K562 (cell line): ENCODE measurements around the gene HEMK1. TPM values are rescaled to one million over a fixed set of nuclear protein-coding genes. Genes with fewer than 3 reads are reported as not detected.

Source experiments
- ARID1B ChIP-seq: fragments of 450-650 bp; IDR thresholded peaks from 2 replicates; pipeline ENCODE4 v1.6.1; 2016; ENCODE audit warnings: antibody characterized with exemption, mild to moderate bottlenecking, inconsistent platforms
- BCOR ChIP-seq: fragments of 450-650 bp; IDR thresholded peaks from 2 replicates; pipeline ENCODE4 v1.6.1; 2016
- CSDE1 ChIP-seq, 2 experiments: fragments of 450-650 bp; IDR thresholded peaks; 2 replicates each; pipeline ENCODE4 v1.6.1; 2016; ENCODE audit warnings: mild to moderate bottlenecking in 1 of 2
- ESRRA ChIP-seq: fragments of 450-650 bp; IDR thresholded peaks from 2 replicates; pipeline ENCODE4 v1.6.1; 2014; ENCODE audit warnings: low read depth, mild to moderate bottlenecking, moderate library complexity, borderline replicate concordance
- HDAC2 ChIP-seq: fragments of 450-650 bp; IDR thresholded peaks from 2 replicates; pipeline ENCODE4 v1.6.1; 2016; ENCODE audit warnings: mild to moderate bottlenecking
- HMBOX1 ChIP-seq: sonication (generic); IDR thresholded peaks from 2 replicates; pipeline ENCODE4 v1.6.1; 2016
- MLLT1 ChIP-seq, 2 experiments: fragments of 450-650 bp; IDR thresholded peaks; 2 replicates each; pipeline ENCODE4 v1.6.1; 2016
- NFIX ChIP-seq: fragments of 250-450 bp; sonication (Bioruptor Pico); IDR thresholded peaks from 2 replicates; pipeline ENCODE4 v1.4.0; 2020; ENCODE audit warnings: low read depth, mild to moderate bottlenecking, moderate library complexity
- PHB ChIP-seq: fragments of 250-450 bp; sonication (Bioruptor Pico); IDR thresholded peaks from 2 replicates; pipeline ENCODE4 v1.5.0; 2021
- RAD21 ChIP-seq, 2 experiments: fragments of 250-450 bp in 1 of 2; fragments of 450-650 bp in 1 of 2; sonication (Bioruptor Pico) in 1 of 2; formaldehyde crosslinking in 1 of 2; IDR thresholded peaks in 1 of 2; conservative IDR thresholded peaks in 1 of 2; 2 replicates each; pipeline versions ENCODE4 v1.4.0 to v1.8.0; 2020 to 2022; ENCODE audit warnings: mild to moderate bottlenecking in 2 of 2, moderate library complexity in 1 of 2
- RBFOX2 ChIP-seq: fragments of 200-400 bp; formaldehyde crosslinking; IDR thresholded peaks from 2 replicates; pipeline ENCODE4 v1.6.1; 2017; ENCODE audit warnings: low read depth, mild to moderate bottlenecking, low read length, moderate library complexity
- RBM25 ChIP-seq: fragments of 200-400 bp; formaldehyde crosslinking; IDR thresholded peaks from 2 replicates; pipeline ENCODE4 v1.6.1; 2018; ENCODE audit warnings: low read length, low read depth, moderate library complexity; ENCODE audit not compliant: severe bottlenecking
- SMAD1 ChIP-seq: fragments of 150-350 bp; IDR thresholded peaks from 2 replicates; pipeline ENCODE4 v1.6.1; 2014; ENCODE audit warnings: low read length, low read depth; ENCODE audit not compliant: partially characterized antibody
- SRF ChIP-seq, 2 experiments: fragments of 250-450, 450-650 bp in 1 of 2; sonication (Bioruptor Pico) in 1 of 2; sonication (generic) in 1 of 2; formaldehyde crosslinking; IDR thresholded peaks; 2 replicates each; pipeline versions ENCODE4 v1.5.0 to v1.5.1; 2020 to 2022; ENCODE audit warnings: mild to moderate bottlenecking in 1 of 2, missing genetic modification reagents in 1 of 2
- TBL1XR1 ChIP-seq, 2 experiments: IDR thresholded peaks; 2 replicates each; pipeline ENCODE4 v1.6.1; 2012; ENCODE audit warnings: improper control_type of control experiment in 2 of 2, low read length in 2 of 2, mild to moderate bottlenecking in 1 of 2
- VEZF1 ChIP-seq: fragments of 200-800 bp; sonication (Bioruptor generic); IDR thresholded peaks from 2 replicates; pipeline ENCODE4 v1.6.1; 2017; ENCODE audit warnings: missing genetic modification characterization, missing compliant biosample characterization
- ZNF263 ChIP-seq: sonication (generic); formaldehyde crosslinking; IDR thresholded peaks from 2 replicates; pipeline ENCODE4 v1.8.0; 2022; ENCODE audit warnings: mild to moderate bottlenecking, missing genetic modification reagents, borderline replicate concordance
- polyA plus RNA-seq, 8 experiments: library from polyadenylated mRNA; depleted of rRNA in 4 of 8; stranded (reverse) in 5 of 8; unstranded in 3 of 8; fragments of >200 nt; fragmentation: Nextera tagmentation in 2 of 8; fragmentation: Illumina TruSeq in 1 of 8; extraction: Ambion mirVana in 2 of 8; extraction: Trizol in 1 of 8; gene quantifications; 2 replicates each; pipeline versions ENCODE4 v1.2.1 to v1.2.3, GENCODE V29; 2011 to 2014; ENCODE audit warnings: inconsistent platforms in 1 of 8, missing spikeins in 1 of 8
- total RNA-seq, 7 experiments: library from RNA; depleted of rRNA in 6 of 7; stranded (reverse); fragments of >200 nt in 6 of 7; fragmentation: Illumina TruSeq in 2 of 7; extraction: Trizol in 2 of 7; gene quantifications; 2 replicates each; pipeline versions ENCODE4 v1.2.1 to v1.2.3, GENCODE V29; 2011 to 2021; ENCODE audit warnings: low replicate concordance in 1 of 7

The HEMK1 gene
- total and polyA plus RNA-seq, 9 of the 15 experiments (the other 6 are each of a cell fraction or from before 2014, with no cell fraction given): 2.0 to 16.8 (median 11.4) TPM

GRCh38 chr3:50610181-50610971 lies 41.1 kb downstream of the HEMK1 start (continued):
- TF ChIP-seq VEZF1 (CRISPR knock-in tag): peak; percentile 36; the same call in 1 of the 2 replicates
- no peak for TF ChIP-seq ESRRA
- TF ChIP-seq RAD21 (CRISPR knock-in tag; conservative IDR thresholded peaks at IDR 0.05 in 1 of 2, IDR thresholded peaks at IDR 0.05 in 1 of 2): no peak
- TF ChIP-seq SMAD1: peak; percentile 82
- TF ChIP-seq ZNF263: peak; percentile 46; the same call in 1 of the 2 replicates
- TF ChIP-seq TBL1XR1 (IDR thresholded peaks at IDR 0.05; ENCODE audit: low read length in 2 of 2): 0 out of 4 replicates have a peak, but pooled peaks of 1 of the 2 experiments have one; percentile 14
- peak; percentile 43 to 67; a peak in 2 of 4 replicates for TF ChIP-seq MLLT1 (IDR thresholded peaks at IDR 0.05)
- no peak for TF ChIP-seq CSDE1 (IDR thresholded peaks at IDR 0.05)
- TF ChIP-seq RBFOX2: 0 out of 2 replicates have a peak, but pooled peaks have one; percentile 37
- no peak for TF ChIP-seq BCOR
- peak; percentile 89 for TF ChIP-seq NFIX (CRISPR knock-in tag)
- TF ChIP-seq PHB (CRISPR knock-in tag): no peak
- peak in 1 of 2 experiments; percentile 40; a peak in 1 of 4 replicates for TF ChIP-seq SRF (CRISPR knock-in tag; IDR thresholded peaks at IDR 0.05)
- no peak for TF ChIP-seq HMBOX1
- 0 out of 2 replicates have a peak, but pooled peaks have one; percentile 31 for TF ChIP-seq HDAC2
- TF ChIP-seq RBM25: no peak
- TF ChIP-seq ARID1B: peak; percentile 47; the same call in 1 of the 2 replicates
